Raji (cell line): ENCODE measurements around the gene WRAP53.

ENCODE experiments used
- POLR2A ChIP-seq: IDR thresholded peaks from 2 replicates; pipeline ENCODE4 v1.6.1; 2011; ENCODE audit warnings: low read depth, low read length, control low read depth; ENCODE audit not compliant: insufficient read depth

The WRAP53 gene

DNA sequence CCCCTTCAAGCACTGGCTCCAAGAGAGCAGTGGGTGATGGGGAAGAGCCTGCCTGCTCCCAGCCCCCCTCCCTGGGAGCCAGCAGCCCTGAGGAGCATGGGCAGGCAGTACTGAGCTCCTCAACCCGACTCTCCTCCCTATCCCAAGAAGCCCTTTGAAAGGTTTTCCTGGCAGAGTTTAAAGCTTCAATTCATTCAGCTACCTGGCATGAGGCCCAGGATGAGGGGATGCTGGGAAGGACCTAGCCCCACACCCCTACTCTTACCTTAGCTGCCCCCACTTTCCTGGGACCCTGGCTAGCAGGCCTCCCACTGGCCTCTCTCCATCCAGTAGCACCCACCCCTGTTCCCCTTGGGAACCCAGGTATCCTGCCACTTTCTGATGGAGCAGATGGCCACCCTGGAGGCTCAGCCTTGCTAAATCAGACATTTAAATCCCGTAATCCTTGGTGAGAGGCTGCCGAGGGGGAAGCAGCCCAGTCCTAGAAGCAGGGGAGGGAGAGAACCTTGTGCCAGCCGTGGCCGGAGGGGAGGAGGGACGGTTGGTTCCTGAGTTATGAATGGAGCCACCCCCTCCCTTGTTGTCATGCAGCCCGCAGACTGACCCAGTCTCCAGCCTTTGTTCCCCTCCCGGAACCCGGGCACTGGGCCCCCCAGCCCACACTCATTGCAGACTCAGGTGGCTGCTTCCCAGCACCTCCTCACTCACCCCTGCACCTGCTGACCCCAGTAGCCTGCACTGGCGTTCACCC is 20.4 kb upstream of the WRAP53 start:
- TF ChIP-seq POLR2A, result no peak

DNA sequence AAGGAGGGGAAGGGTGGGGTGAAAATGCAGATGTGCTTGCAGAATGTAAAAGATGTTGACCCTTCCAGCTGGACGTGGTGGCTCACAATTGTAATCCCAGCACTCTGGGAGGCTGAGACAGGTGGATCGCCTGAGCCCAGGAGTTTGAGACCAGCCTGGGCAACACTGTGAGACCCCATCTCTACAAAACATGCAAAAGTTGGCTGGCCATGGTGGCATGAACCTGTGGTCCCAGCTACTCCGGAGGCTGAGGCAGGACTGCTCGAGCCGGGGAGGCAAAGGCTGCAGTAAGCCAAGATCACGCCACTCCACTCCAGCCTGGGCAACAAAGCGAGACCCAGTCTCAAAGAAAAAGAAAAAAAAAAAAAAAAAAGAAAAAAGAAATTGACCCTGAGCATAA is 19.8 kb upstream of the WRAP53 start:
- TF ChIP-seq POLR2A, result no peak

- TF ChIP-seq POLR2A, result no peak
These were observed 15.0 kb upstream of the WRAP53 start for GRCh38 chr17:7673239-7673638.

GRCh38 chr17:7674934-7675333 is 13.3 kb upstream of the WRAP53 start:
- TF ChIP-seq POLR2A, result no peak

GRCh38 chr17:7676533-7676932 is 11.7 kb upstream of the WRAP53 start:
- TF ChIP-seq POLR2A, result no peak

DNA sequence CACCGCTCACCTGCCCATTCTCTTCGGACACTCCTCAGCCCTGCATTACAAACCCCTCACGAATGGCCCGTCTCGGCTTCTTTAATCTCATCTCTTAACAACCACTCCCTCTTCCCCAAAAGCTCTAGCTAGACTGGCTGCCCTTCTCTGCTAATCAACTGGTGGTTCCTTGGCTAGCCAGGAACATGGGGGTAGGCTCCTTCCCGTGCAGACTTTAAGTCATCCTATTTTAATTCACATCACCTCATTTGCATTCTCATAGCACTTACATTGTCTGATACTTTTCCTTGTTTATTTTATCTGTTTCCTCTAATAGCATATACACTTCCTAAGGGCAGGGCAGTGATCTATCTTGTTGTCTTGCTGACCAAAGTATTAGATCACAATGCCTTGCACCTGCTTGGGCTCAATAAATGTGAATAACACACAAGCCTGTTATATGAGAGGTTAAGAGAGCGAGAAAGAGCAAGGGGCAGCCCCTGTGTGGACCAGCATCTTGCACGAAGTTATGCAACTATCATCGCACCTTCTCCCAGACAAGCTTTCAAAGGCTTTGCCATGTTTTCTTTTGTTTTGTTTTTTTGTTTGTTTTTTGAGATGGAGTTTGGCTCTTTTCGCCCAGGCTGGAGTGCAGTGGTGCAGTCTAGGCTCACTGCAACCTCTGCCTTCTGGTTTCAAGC is 10.7 kb upstream of the WRAP53 start:
- TF ChIP-seq POLR2A, result no peak

GRCh38 chr17:7684851-7685532 is 3.3 kb upstream of the WRAP53 start:
- TF ChIP-seq POLR2A, result no peak

DNA sequence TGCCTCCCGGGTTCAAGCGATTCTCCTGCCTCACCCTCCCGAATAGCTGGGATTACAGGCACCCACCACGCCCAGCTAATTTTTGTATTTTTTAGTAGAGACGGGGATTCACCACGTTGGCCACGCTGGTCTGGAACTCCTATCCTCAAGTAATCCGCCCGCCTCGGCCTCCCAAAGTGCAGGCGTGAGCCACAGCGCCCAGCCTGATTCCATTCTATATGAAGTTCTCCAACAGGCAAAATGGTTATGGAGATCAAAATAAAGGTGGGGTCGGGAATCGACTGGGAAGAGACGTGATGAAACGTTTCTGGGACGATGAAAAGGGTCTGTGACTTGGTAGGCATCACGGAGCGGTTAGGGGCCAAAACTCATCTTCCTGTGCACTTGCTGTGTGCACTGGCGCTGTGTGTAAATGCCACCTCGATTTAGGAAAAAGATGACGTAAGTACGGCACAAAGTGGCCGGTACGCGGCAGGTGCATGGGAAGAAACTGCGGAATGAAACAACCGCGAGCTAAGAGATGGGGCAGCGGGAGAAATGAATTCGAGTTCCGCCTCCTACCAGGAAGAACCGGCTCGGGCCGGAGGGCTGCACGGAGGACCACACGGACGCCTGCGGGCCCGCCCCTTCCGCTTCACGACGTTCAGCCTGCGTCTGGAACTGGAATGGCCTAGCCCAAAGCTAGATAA is 2.6 kb upstream of the WRAP53 start:
- peak; percentile 44; the same call in 1 of the 2 replicates for TF ChIP-seq POLR2A

GRCh38 chr17:7686222-7687071 is 1.8 kb upstream of the WRAP53 start:
- TF ChIP-seq POLR2A, result peak; percentile 78

DNA sequence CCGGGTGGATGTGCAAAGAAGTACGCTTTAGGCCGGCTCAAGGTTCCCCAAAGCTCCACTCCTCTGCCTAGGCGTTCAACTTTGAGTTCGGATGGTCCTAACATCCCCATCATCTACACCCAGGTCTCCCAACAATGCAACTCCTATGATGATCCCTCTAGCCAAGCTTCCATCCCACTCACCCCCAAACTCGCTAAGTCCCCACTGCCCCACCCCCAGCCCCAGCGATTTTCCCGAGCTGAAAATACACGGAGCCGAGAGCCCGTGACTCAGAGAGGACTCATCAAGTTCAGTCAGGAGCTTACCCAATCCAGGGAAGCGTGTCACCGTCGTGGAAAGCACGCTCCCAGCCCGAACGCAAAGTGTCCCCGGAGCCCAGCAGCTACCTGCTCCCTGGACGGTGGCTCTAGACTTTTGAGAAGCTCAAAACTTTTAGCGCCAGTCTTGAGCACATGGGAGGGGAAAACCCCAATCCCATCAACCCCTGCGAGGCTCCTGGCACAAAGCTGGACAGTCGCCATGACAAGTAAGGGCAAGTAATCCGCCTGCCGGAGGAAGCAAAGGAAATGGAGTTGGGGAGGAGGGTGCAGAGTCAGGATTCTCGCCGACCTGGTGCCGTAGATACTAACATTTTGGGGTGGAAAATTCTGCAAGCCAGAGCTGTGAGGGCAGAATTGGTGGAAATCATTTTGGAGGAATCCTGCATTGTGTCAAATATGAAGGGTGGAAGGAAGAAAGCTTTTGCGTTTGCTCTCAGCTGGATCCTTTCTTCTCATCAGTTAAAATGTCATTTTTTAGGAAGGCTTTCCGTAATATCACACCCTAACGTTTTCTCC is 987 bp upstream of the WRAP53 start, which contains the start of gene TP53:
Gene TP53 (minus strand): TSS at position 419 of the 836 bp plus-strand sequence. CDS start 10,896 bp downstream, outside the sequence.
- TF ChIP-seq POLR2A, result peak; percentile 97

DNA sequence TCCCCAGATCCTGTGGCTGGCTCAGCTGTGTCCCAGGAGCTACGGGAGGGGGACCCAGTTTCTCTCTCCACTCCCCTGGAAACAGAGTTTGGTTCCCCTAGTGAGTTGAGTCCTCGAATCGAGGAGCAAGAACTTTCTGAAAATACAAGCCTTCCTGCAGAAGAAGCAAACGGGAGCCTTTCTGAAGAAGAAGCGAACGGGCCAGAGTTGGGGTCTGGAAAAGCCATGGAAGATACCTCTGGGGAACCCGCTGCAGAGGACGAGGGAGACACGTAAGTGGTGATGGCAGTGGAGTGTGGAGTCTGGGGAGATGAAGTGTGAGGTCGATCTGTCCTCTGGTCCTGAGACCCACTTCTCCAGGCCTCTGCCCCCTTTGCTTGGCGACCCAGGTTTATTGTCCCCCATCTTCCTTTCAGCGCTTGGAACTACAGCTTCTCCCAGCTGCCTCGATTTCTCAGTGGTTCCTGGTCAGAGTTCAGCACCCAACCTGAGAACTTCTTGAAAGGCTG is 585 bp downstream of the WRAP53 start:
- no peak for TF ChIP-seq POLR2A

DNA sequence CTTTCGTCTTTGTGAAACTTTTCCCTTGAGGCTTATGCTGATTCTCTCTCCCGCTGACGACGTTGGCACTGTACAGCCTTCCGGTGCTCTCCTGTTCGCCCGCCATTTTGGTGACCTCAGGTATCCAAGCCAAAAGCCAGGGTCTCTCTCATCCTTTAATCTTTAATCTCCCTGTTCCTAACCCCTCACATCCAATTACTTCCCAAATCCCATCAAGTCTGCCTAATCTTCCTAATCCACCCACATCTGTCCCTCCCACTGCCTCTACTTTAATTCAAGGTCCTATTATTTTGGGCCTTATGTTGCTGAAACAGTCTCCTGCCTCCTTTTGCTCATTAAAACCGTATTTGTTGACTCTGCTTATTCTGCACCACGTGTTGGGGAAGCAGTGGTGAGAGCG is 7.3 kb downstream of the WRAP53 start:
- TF ChIP-seq POLR2A, result no peak

- TF ChIP-seq POLR2A, result no peak
These were observed 9.7 kb downstream of the WRAP53 start for GRCh38 chr17:7697828-7698588.
